Lower leg skin (tissue), 3 donors: Measurements from ENCODE around the gene ADAMTS19.

Source experiments
- POLR2A ChIP-seq, 2 donors: fragments of 450-650 bp; IDR thresholded peaks; one replicate each; pipeline ENCODE4 v1.6.1; 2016 to 2017; ENCODE audit warnings: antibody characterized with exemption in 2 of 2, mild to moderate bottlenecking in 1 of 2, moderate library complexity in 1 of 2
- TF ChIP-seq, protein P1 (sequence below), 3 donors: fragments of 450-650 bp; IDR thresholded peaks; one replicate each; pipeline ENCODE4 v1.5.1; 2016; ENCODE audit warnings: antibody characterized with exemption in 3 of 3, mild to moderate bottlenecking in 3 of 3, moderate library complexity in 2 of 3

DNA sequence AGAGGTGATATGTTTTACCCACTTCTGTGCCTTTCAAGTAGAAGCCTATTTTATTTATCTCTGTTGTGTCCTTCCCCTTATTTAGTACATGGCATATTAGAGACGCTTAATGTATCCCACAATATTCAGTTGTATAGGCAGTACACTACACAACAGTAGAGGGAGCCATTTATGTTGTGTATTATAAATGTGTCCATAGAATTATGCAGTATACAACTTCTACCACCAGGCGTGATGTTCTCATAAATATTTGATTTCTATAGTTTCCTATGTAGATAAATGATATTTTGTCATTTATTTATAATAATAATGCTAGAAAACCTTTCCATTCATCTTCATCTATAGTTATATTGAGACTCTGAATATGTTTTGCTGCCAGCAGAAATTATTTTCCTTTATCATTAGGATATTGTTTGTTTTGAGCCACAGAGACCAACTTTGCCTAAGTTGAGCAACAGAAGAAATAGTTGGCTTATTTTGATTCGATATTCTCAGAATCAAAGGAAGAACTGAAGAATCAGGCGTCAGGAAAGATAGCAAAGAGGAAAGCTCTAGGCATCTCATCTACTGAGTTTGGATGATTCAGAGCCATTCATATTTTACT is 81.7 kb downstream of the ADAMTS19 start:
- TF ChIP-seq, protein P1, sequence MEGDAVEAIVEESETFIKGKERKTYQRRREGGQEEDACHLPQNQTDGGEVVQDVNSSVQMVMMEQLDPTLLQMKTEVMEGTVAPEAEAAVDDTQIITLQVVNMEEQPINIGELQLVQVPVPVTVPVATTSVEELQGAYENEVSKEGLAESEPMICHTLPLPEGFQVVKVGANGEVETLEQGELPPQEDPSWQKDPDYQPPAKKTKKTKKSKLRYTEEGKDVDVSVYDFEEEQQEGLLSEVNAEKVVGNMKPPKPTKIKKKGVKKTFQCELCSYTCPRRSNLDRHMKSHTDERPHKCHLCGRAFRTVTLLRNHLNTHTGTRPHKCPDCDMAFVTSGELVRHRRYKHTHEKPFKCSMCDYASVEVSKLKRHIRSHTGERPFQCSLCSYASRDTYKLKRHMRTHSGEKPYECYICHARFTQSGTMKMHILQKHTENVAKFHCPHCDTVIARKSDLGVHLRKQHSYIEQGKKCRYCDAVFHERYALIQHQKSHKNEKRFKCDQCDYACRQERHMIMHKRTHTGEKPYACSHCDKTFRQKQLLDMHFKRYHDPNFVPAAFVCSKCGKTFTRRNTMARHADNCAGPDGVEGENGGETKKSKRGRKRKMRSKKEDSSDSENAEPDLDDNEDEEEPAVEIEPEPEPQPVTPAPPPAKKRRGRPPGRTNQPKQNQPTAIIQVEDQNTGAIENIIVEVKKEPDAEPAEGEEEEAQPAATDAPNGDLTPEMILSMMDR (IDR thresholded peaks at IDR 0.05) = no peak
- no peak for TF ChIP-seq POLR2A (IDR thresholded peaks at IDR 0.05)
